Measurements from ENCODE around the gene CELF3.

CELF3 gene

GRCh38 chr1:151715726-151716404, 738 bp downstream of the CELF3 start:
- no peak for DNase-seq (ENCODE audit: extremely low spot score)
- POLR2A ChIA-PET, result no interaction called here
- CTCF ChIA-PET, result interaction anchor here (1.1 to 2.6 kb wide), 3 partner anchors 13 to 121 kb away, joined by 3 to 10 read pairs (median 6); no protein-coding TSS in a partner anchor
- no peak for TF ChIP-seq CTCF (IDR thresholded peaks at IDR 0.05; ENCODE audit: control extremely low read depth, extremely low read depth, low read depth, missing control alignments)

GRCh38 chr1:151714820-151715725, 1.5 kb downstream of the CELF3 start:
- CTCF ChIA-PET, result interaction anchor here (1.0 to 2.6 kb wide), 5 partner anchors 10 to 121 kb away, joined by 3 to 10 read pairs (median 4); no protein-coding TSS in a partner anchor
- POLR2A ChIA-PET, result no interaction called here

GRCh38 chr1:151713874-151714273, 2.7 kb downstream of the CELF3 start:
- CTCF ChIA-PET, result interaction anchor here (1.0 to 1.6 kb wide), 4 partner anchors 9 to 35 kb away, joined by 3 to 4 read pairs (median 3); no protein-coding TSS in a partner anchor
- TF ChIP-seq CTCF (IDR thresholded peaks at IDR 0.05; ENCODE audit: control extremely low read depth, extremely low read depth, low read depth, missing control alignments), result no peak
- POLR2A ChIA-PET, result no interaction called here
- no peak for DNase-seq (ENCODE audit: extremely low spot score)

More at GRCh38 chr1:151714820-151715725, 1.5 kb downstream of the CELF3 start:
- DNase-seq (ENCODE audit: extremely low spot score), result no peak
- no peak for TF ChIP-seq CTCF (IDR thresholded peaks at IDR 0.05; ENCODE audit: control extremely low read depth, extremely low read depth, low read depth, missing control alignments)

GRCh38 chr1:151713044-151713443, 3.6 kb downstream of the CELF3 start:
- TF ChIP-seq CTCF (IDR thresholded peaks at IDR 0.05; ENCODE audit: control extremely low read depth, extremely low read depth, low read depth, missing control alignments), result no peak
- POLR2A ChIA-PET, result no interaction called here
- DNase-seq (ENCODE audit: extremely low spot score), result no peak
- CTCF ChIA-PET, result interaction anchor here (1.0 kb wide), 2 partner anchors 22 to 36 kb away, joined by 3 read pairs; no protein-coding TSS in a partner anchor

- DNase-seq (ENCODE audit: extremely low spot score), result no peak
- TF ChIP-seq CTCF (IDR thresholded peaks at IDR 0.05; ENCODE audit: control extremely low read depth, extremely low read depth, low read depth, missing control alignments), result no peak
- ChIA-PET POLR2A (no interaction called here), CTCF (no interaction called here)
These were observed 4.7 kb downstream of the CELF3 start for GRCh38 chr1:151711951-151712350.

GRCh38 chr1:151711044-151711800, 5.4 kb downstream of the CELF3 start:
- DNase-seq (ENCODE audit: extremely low spot score), result no peak
- ChIA-PET POLR2A (no interaction called here), CTCF (no interaction called here)
- TF ChIP-seq CTCF (IDR thresholded peaks at IDR 0.05; ENCODE audit: control extremely low read depth, extremely low read depth, low read depth, missing control alignments), result no peak
